ENCODE results near the gene PROSER1. TPM values are rescaled to one million over a fixed set of nuclear protein-coding genes. Genes with fewer than 3 reads are reported as not detected.
"Not testable (repeated sequence)": the region's sequence is repeated elsewhere in the genome, so short reads cannot be mapped to it uniquely, and the experiment has no call there.

The PROSER1 gene
- total RNA-seq, 6 experiments from 2014 or later: 15.2 to 19.6 (median 18.3) TPM

DNA sequence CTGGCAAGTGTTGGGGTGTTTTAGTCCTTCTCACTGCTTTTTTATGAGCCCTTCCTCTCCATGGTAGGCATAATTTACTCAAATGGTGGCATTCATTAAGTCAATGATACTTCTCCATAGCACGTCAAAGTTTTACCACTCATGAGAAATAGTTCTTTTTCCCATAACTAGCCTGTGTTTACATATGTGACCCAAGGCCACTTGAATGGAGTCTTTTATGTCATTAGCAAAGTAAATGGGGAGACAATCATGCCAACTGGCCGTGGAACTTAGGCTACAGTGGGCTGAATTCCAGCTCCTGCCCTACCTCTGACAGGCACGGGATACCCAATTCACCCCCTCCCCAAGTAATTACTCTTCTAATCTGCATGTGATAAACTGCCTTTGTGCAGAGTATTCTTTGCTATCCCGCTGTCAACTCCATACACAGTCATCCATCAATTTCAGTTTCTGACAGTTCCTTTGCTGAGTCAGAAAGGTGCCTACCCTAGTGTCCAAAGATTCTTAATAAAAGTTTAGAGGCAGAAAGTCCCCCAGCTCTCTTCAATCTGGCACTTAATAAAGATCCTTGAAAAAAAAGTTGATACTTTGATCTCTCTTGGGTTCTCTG lies 16.9 kb downstream of the PROSER1 start:
- Mint-ChIP-seq H3K27me3 (ENCODE audit: insufficient read depth) (no peaks in the 10 kb centered on the region), H3K9me3 (no peaks in the 10 kb centered on the region), H3K4me1 (ENCODE audit: low read depth) (no peaks in the 10 kb centered on the region), H3K36me3 (ENCODE audit: low read depth) (peaks cover 12% of the 10 kb centered on the region; the same call in 1 of the 2 replicates), H3K4me3 (no peak overlapping the region), H3K27ac (no peak overlapping the region)
- DNase-seq: no peak
- TF ChIP-seq, protein P1, sequence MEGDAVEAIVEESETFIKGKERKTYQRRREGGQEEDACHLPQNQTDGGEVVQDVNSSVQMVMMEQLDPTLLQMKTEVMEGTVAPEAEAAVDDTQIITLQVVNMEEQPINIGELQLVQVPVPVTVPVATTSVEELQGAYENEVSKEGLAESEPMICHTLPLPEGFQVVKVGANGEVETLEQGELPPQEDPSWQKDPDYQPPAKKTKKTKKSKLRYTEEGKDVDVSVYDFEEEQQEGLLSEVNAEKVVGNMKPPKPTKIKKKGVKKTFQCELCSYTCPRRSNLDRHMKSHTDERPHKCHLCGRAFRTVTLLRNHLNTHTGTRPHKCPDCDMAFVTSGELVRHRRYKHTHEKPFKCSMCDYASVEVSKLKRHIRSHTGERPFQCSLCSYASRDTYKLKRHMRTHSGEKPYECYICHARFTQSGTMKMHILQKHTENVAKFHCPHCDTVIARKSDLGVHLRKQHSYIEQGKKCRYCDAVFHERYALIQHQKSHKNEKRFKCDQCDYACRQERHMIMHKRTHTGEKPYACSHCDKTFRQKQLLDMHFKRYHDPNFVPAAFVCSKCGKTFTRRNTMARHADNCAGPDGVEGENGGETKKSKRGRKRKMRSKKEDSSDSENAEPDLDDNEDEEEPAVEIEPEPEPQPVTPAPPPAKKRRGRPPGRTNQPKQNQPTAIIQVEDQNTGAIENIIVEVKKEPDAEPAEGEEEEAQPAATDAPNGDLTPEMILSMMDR (IDR thresholded peaks at IDR 0.05): no peak

DNA sequence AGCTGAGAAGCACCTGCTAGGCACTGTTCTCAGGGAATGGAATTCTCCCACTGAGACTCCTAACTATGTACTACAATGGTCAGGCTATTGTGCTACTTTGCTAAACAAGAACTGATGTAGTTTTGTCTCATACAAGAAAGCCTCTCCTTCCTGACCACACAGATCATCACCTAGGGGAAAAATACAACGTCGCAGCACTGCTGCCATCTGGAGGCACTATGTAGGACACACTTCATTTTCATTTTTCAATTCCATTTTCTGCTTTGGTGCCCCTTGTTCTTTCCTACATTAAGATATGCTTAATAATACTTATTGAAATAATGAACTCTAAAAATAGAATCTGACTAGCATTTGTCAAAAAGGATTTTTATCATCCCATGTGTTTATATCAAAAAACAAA lies 21.1 kb downstream of the PROSER1 start:
- Mint-ChIP-seq H3K4me1 (ENCODE audit: low read depth) (no peaks in the 10 kb centered on the region), H3K27me3 (ENCODE audit: insufficient read depth) (no peaks in the 10 kb centered on the region; the same call in 1 of the 2 replicates), H3K4me3 (no peak overlapping the region), H3K27ac (0 out of 2 replicates have a peak overlapping the region, but pooled peaks have one; percentile 24), H3K36me3 (ENCODE audit: low read depth) (peaks cover 18% of the 10 kb centered on the region), H3K9me3 (no peaks in the 10 kb centered on the region)
- TF ChIP-seq, protein P1 (IDR thresholded peaks at IDR 0.05): peak; percentile 73
- peak; percentile 31 for DNase-seq

DNA sequence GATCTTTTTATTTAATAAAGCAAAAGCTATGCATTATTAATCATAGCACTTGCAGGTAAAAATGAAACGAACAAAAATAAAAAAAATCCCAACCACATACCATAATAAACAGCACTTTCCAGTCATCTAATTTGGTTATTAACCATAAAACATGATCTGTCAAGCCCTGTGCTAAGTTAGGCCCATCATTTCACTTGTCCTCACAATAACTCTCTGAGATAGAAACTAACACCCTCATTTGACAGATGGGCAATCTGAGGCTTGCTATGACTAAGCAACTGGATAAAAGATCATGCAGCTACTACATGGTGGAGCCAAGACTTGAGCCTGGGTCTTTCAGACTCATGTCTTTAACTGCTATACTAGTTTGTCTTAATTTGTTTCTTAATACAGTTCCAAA lies 21.8 kb downstream of the PROSER1 start:
- TF ChIP-seq, protein P1 (IDR thresholded peaks at IDR 0.05): no peak
- H3K4me3 Mint-ChIP-seq: no peak overlapping the region
- no peaks in the 10 kb centered on the region for H3K9me3 Mint-ChIP-seq
- H3K27me3 Mint-ChIP-seq (ENCODE audit: insufficient read depth): no peaks in the 10 kb centered on the region; the same call in 1 of the 2 replicates
- peaks cover 21% of the 10 kb centered on the region for H3K36me3 Mint-ChIP-seq (ENCODE audit: low read depth)
- no peaks in the 10 kb centered on the region for H3K4me1 Mint-ChIP-seq (ENCODE audit: low read depth)
- no peak overlapping the region for H3K27ac Mint-ChIP-seq
- DNase-seq: no peak

DNA sequence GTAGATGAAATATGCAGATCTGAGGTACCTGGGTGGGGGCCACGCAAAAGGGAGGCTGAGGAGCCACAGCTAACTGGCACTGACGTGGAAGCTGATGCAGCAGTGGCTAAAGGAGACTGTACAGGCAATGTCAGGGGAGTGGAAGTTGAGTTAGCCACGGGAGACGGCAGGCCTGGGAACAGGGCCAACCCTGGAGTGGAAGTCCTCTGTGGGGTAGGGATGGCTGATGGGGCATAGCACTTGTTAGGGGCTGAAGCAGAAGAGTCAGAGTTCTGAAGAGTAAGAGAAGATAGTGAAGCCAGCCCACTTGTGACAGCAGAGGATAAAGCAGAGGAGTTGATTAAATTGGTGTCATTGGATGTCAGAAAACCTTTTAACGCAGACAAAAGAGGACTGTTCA lies 24.4 kb downstream of the PROSER1 start:
- no peaks in the 10 kb centered on the region for H3K9me3 Mint-ChIP-seq
- no peaks in the 10 kb centered on the region for H3K4me1 Mint-ChIP-seq (ENCODE audit: low read depth)
- TF ChIP-seq, protein P1 (IDR thresholded peaks at IDR 0.05): no peak
- H3K4me3 Mint-ChIP-seq: no peak overlapping the region
- H3K27ac Mint-ChIP-seq: no peak overlapping the region
- no peaks in the 10 kb centered on the region; the same call in 1 of the 2 replicates for H3K27me3 Mint-ChIP-seq (ENCODE audit: insufficient read depth)
- DNase-seq: no peak
- H3K36me3 Mint-ChIP-seq (ENCODE audit: low read depth): peaks cover 36% of the 10 kb centered on the region

DNA sequence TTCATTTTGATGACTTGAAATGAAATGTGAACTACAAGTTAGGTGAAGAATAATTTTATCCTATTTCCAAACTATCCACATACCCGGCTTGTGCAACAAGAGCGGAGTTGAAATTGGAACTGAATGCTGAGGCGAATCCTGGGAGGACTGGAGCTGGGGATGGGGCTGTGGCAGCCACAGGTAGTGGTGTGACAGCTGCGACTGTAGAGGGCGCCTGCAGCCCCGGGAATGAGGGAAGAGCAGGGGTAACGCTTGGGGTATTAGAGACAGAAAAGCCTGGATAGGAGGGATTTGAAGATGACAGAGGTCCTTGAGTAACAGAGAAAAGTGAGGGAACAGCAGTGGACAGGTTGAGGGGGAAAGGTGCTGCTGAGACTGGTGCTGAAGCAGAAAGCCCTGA lies 25.3 kb downstream of the PROSER1 start:
- Mint-ChIP-seq H3K9me3 (no peaks in the 10 kb centered on the region), H3K36me3 (ENCODE audit: low read depth) (peaks cover 42% of the 10 kb centered on the region), H3K4me1 (ENCODE audit: low read depth) (no peaks in the 10 kb centered on the region), H3K27me3 (ENCODE audit: insufficient read depth) (no peaks in the 10 kb centered on the region; the same call in 1 of the 2 replicates), H3K27ac (no peak overlapping the region), H3K4me3 (no peak overlapping the region)
- TF ChIP-seq, protein P1 (IDR thresholded peaks at IDR 0.05): peak; percentile 22; the same call in 1 of the 2 replicates
- DNase-seq: no peak

DNA sequence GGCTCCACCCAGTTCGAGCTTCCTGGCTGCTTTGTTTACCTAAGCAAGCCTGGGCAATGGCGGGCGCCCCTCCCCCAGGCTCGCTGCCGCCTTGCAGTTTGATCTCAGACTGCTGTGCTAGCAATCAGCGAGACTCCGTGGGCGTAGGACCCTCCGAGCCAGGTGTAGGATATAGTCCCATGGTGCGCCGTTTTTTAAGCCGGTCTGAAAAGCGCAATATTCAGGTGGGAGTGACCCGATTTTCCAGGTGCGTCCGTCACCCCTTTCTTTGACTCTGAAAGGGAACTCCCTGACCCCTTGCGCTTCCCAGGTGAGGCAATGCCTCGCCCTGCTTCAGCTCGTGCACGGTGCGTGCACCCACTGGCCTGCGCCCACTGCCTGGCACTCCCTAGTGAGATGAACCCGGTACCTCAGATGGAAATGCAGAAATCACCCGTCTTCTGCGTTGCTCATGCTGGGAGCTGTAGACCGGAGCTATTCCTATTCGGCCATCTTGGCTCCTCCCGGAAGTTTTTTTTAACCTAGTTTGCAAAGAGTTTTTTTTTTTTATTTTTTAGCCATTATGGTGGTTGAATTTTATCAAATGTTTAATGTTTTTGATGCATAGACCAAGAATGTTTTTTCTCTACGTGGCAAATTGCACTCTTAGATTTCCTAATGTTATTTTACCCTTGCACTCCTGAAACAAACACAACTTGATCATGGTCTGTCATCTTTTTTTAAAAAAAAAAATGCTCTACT lies 31.3 kb downstream of the PROSER1 start:
- H3K36me3 Mint-ChIP-seq (ENCODE audit: low read depth): peaks cover 30% of the 10 kb centered on the region
- H3K4me1 Mint-ChIP-seq (ENCODE audit: low read depth); DNase-seq; H3K27ac Mint-ChIP-seq; H3K9me3 Mint-ChIP-seq; H3K4me3 Mint-ChIP-seq; H3K27me3 Mint-ChIP-seq (ENCODE audit: insufficient read depth): not testable (repeated sequence)
